Measurements from ENCODE around the gene SLC9A7.

SLC9A7 gene

GRCh38 chrX:46777971-46778810, 19.3 kb upstream of the SLC9A7 start:
- Histone ChIP-seq H3K9ac (ENCODE audit: low read length) (peak overlapping the region; percentile 4), H3K4me3 (ENCODE audit: low read depth, low read length) (no peak overlapping the region)

DNA sequence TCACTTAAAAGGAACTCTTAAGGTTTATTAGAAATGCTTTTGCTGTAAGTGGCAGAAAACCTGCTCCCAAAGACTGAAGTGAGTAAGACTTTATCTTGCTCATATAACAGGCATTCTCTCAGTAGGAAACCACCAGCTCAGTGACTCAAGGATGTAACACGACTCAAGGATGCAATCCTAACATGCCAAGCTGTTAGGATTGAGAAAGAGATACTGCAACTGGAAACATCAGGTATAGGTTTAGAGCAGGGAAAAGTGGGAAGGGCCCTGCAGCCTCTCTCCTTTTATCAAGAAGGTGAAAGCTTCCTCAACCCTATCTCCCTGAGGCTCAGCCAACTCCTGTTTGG, 11.9 kb upstream of the SLC9A7 start:
- Histone ChIP-seq H3K27ac (ENCODE audit: low read depth, low read length) (no peak overlapping the region), H3K4me3 (ENCODE audit: low read depth, low read length) (no peak overlapping the region), H3K9ac (ENCODE audit: low read length) (no peak overlapping the region), H3K27me3 (ENCODE audit: control insufficient read depth, insufficient read depth, low read length) (no peaks in the 10 kb centered on the region), H3K36me3 (ENCODE audit: control insufficient read depth, insufficient read depth, low read length) (no peaks in the 10 kb centered on the region), H3K4me1 (ENCODE audit: control insufficient read depth, insufficient read depth, low read length) (peaks cover 3% of the 10 kb centered on the region; the same call in 1 of the 2 replicates), H3K9me3 (ENCODE audit: control insufficient read depth, insufficient read depth, low read depth, low read length) (no peaks in the 10 kb centered on the region)

More at GRCh38 chrX:46777971-46778810, 19.3 kb upstream of the SLC9A7 start:
- peak overlapping the region; percentile 4; the same call in 1 of the 2 replicates for H3K27ac ChIP-seq (ENCODE audit: low read depth, low read length)
- H3K27me3 ChIP-seq (ENCODE audit: control insufficient read depth, insufficient read depth, low read length), result no peaks in the 10 kb centered on the region; the same call in 1 of the 2 replicates
- H3K36me3 ChIP-seq (ENCODE audit: control insufficient read depth, insufficient read depth, low read length), result no peaks in the 10 kb centered on the region
- H3K4me1 ChIP-seq (ENCODE audit: control insufficient read depth, insufficient read depth, low read length), result peaks cover 7% of the 10 kb centered on the region; the same call in 1 of the 2 replicates
- no peaks in the 10 kb centered on the region for H3K9me3 ChIP-seq (ENCODE audit: control insufficient read depth, insufficient read depth, low read depth, low read length)

DNA sequence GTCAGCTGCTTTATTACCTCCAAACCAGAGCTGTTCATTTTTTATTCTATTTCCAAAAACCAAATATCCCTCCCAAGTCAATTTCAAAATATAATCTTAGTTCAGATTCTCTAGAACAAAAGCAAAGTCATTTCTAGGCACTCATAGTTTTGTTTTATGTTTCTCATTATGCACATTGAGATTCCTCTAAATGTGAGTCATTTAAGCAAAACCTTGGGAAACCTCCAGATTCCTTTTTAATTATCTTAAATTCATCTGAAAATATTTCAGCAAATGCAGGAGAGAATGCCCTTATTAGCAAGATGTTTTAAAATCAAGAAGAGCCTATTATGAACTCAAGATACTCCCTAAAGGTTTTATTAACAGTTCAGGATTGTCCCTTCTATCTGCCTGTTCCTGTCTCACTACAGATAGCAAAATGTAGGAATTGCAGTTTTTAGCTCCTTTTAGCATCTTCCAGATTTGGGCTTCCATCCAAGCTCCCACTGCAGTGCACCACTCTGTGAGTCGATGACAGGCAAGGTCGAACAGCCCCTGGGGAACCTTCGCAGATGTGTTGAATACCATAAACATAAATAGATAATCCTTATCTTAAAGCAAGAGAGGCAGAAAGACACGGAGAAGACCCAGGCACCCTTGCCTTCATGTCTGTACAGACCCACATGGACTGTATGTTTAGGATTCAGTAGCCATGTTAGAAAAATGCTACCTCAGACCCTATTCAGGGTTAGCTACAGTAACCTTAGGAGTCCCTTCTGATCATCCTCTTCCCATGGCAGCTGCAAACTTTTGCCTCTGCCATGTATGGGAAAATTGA, 11.3 kb upstream of the SLC9A7 start:
- H3K9ac ChIP-seq (ENCODE audit: low read length), result no peak overlapping the region

GRCh38 chrX:46762963-46763362, 4.0 kb upstream of the SLC9A7 start:
- no peaks in the 10 kb centered on the region for H3K36me3 ChIP-seq (ENCODE audit: control insufficient read depth, insufficient read depth, low read length)
- H3K9me3 ChIP-seq (ENCODE audit: control insufficient read depth, insufficient read depth, low read depth, low read length), result peaks cover 13% of the 10 kb centered on the region
- H3K4me1 ChIP-seq (ENCODE audit: control insufficient read depth, insufficient read depth, low read length), result peaks cover 9% of the 10 kb centered on the region
- H3K27ac ChIP-seq (ENCODE audit: low read depth, low read length), result no peak overlapping the region
- no peak overlapping the region for H3K4me3 ChIP-seq (ENCODE audit: low read depth, low read length)
- H3K9ac ChIP-seq (ENCODE audit: low read length), result no peak overlapping the region
- H3K27me3 ChIP-seq (ENCODE audit: control insufficient read depth, insufficient read depth, low read length), result peaks cover 17% of the 10 kb centered on the region

More for the DNA sequence above, 11.3 kb upstream of the SLC9A7 start:
- Histone ChIP-seq H3K4me1 (ENCODE audit: control insufficient read depth, insufficient read depth, low read length) (peaks cover 3% of the 10 kb centered on the region; the same call in 1 of the 2 replicates), H3K27me3 (ENCODE audit: control insufficient read depth, insufficient read depth, low read length) (no peaks in the 10 kb centered on the region), H3K36me3 (ENCODE audit: control insufficient read depth, insufficient read depth, low read length) (no peaks in the 10 kb centered on the region), H3K9me3 (ENCODE audit: control insufficient read depth, insufficient read depth, low read depth, low read length) (no peaks in the 10 kb centered on the region), H3K4me3 (ENCODE audit: low read depth, low read length) (no peak overlapping the region), H3K27ac (ENCODE audit: low read depth, low read length) (no peak overlapping the region)

- peaks cover 14% of the 10 kb centered on the region for H3K4me1 ChIP-seq (ENCODE audit: control insufficient read depth, insufficient read depth, low read length)
- H3K36me3 ChIP-seq (ENCODE audit: control insufficient read depth, insufficient read depth, low read length), result no peaks in the 10 kb centered on the region
- peaks cover 21% of the 10 kb centered on the region for H3K27me3 ChIP-seq (ENCODE audit: control insufficient read depth, insufficient read depth, low read length)
- peaks cover 13% of the 10 kb centered on the region for H3K9me3 ChIP-seq (ENCODE audit: control insufficient read depth, insufficient read depth, low read depth, low read length)
- H3K27ac ChIP-seq (ENCODE audit: low read depth, low read length), result no peak overlapping the region
- peak overlapping the region; percentile 70 for H3K4me3 ChIP-seq (ENCODE audit: low read depth, low read length)
- H3K9ac ChIP-seq (ENCODE audit: low read length), result peak overlapping the region; percentile 59
Measured at GRCh38 chrX:46759645-46759974, 692 bp upstream of the SLC9A7 start.

- peak overlapping the region; percentile 70 for H3K4me3 ChIP-seq (ENCODE audit: low read depth, low read length)
- H3K36me3 ChIP-seq (ENCODE audit: control insufficient read depth, insufficient read depth, low read length), result no peaks in the 10 kb centered on the region
- H3K27me3 ChIP-seq (ENCODE audit: control insufficient read depth, insufficient read depth, low read length), result peaks cover 21% of the 10 kb centered on the region
- H3K4me1 ChIP-seq (ENCODE audit: control insufficient read depth, insufficient read depth, low read length), result peaks cover 16% of the 10 kb centered on the region
- H3K27ac ChIP-seq (ENCODE audit: low read depth, low read length), result no peak overlapping the region
- H3K9me3 ChIP-seq (ENCODE audit: control insufficient read depth, insufficient read depth, low read depth, low read length), result peaks cover 13% of the 10 kb centered on the region
- peak overlapping the region; percentile 48 for H3K9ac ChIP-seq (ENCODE audit: low read length)
Measured at GRCh38 chrX:46758163-46758955, 559 bp downstream of the SLC9A7 start.

- H3K4me1 ChIP-seq (ENCODE audit: control insufficient read depth, insufficient read depth, low read length), result peaks cover 16% of the 10 kb centered on the region
- H3K4me3 ChIP-seq (ENCODE audit: low read depth, low read length), result peak overlapping the region; percentile 70
- no peaks in the 10 kb centered on the region for H3K36me3 ChIP-seq (ENCODE audit: control insufficient read depth, insufficient read depth, low read length)
- H3K9me3 ChIP-seq (ENCODE audit: control insufficient read depth, insufficient read depth, low read depth, low read length), result peaks cover 5% of the 10 kb centered on the region
- H3K27ac ChIP-seq (ENCODE audit: low read depth, low read length), result no peak overlapping the region
- H3K9ac ChIP-seq (ENCODE audit: low read length), result no peak overlapping the region
- H3K27me3 ChIP-seq (ENCODE audit: control insufficient read depth, insufficient read depth, low read length), result peaks cover 21% of the 10 kb centered on the region
Measured at GRCh38 chrX:46757593-46757992, 1.3 kb downstream of the SLC9A7 start.

DNA sequence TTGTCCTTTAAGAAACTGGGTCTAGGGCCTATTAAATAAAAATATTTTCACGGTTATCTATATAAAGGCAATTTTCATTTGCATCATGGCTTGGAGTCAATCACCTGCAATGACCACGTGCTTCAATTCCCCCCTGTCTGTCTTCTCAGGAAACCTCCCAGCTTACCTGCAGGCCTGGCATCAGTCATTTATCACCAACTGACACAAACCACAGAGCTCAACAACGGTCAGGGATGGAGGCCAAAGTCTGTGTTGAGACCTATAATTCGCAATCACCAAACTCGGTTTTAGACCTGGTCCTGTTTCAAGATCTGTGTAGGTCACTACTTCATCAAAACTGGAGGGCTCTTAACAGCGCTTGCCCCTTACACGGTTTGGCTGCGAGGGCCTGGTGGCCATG, 1.9 kb downstream of the SLC9A7 start:
- H3K9ac ChIP-seq (ENCODE audit: low read length), result no peak overlapping the region
- H3K4me1 ChIP-seq (ENCODE audit: control insufficient read depth, insufficient read depth, low read length), result peaks cover 16% of the 10 kb centered on the region
- no peaks in the 10 kb centered on the region for H3K36me3 ChIP-seq (ENCODE audit: control insufficient read depth, insufficient read depth, low read length)
- H3K4me3 ChIP-seq (ENCODE audit: low read depth, low read length), result peak overlapping the region; percentile 70
- no peak overlapping the region for H3K27ac ChIP-seq (ENCODE audit: low read depth, low read length)
- H3K27me3 ChIP-seq (ENCODE audit: control insufficient read depth, insufficient read depth, low read length), result peaks cover 21% of the 10 kb centered on the region
- H3K9me3 ChIP-seq (ENCODE audit: control insufficient read depth, insufficient read depth, low read depth, low read length), result peaks cover under 1% of the 10 kb centered on the region; the same call in 1 of the 2 replicates

GRCh38 chrX:46755671-46756070, 3.2 kb downstream of the SLC9A7 start:
- Histone ChIP-seq H3K4me3 (ENCODE audit: low read depth, low read length) (no peak overlapping the region), H3K9me3 (ENCODE audit: control insufficient read depth, insufficient read depth, low read depth, low read length) (no peaks in the 10 kb centered on the region), H3K4me1 (ENCODE audit: control insufficient read depth, insufficient read depth, low read length) (peaks cover 16% of the 10 kb centered on the region), H3K27ac (ENCODE audit: low read depth, low read length) (no peak overlapping the region), H3K9ac (ENCODE audit: low read length) (no peak overlapping the region), H3K27me3 (ENCODE audit: control insufficient read depth, insufficient read depth, low read length) (peaks cover 21% of the 10 kb centered on the region; the same call in 1 of the 2 replicates), H3K36me3 (ENCODE audit: control insufficient read depth, insufficient read depth, low read length) (no peaks in the 10 kb centered on the region)

DNA sequence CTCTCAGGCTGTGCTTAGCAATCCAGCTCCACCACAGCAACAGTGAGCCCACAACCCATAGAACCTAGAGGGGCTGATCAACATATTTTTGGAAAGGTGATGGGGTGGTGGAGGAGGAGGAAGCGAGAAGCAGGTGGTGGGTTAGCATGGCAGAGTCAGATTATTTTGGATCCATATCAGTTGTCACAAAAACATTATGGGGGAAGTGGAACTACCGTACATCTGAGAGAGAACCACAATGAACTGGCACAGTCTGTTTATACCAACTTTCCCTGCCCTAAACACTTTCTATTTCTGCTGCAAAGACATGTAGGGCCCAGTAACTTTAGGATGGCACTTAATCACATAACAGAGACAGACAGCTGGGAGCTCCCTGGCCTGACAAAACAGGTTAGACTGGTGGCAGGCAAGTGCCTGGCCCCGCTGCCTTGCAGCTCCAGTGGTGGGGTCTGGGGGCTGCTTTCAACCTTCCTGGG, 4.3 kb downstream of the SLC9A7 start:
- Histone ChIP-seq H3K4me3 (ENCODE audit: low read depth, low read length) (no peak overlapping the region), H3K4me1 (ENCODE audit: control insufficient read depth, insufficient read depth, low read length) (peaks cover 10% of the 10 kb centered on the region), H3K9ac (ENCODE audit: low read length) (no peak overlapping the region)

More for the DNA sequence above, 4.3 kb downstream of the SLC9A7 start:
- Histone ChIP-seq H3K36me3 (ENCODE audit: control insufficient read depth, insufficient read depth, low read length) (no peaks in the 10 kb centered on the region), H3K27me3 (ENCODE audit: control insufficient read depth, insufficient read depth, low read length) (peaks cover 13% of the 10 kb centered on the region; the same call in 1 of the 2 replicates), H3K27ac (ENCODE audit: low read depth, low read length) (no peak overlapping the region), H3K9me3 (ENCODE audit: control insufficient read depth, insufficient read depth, low read depth, low read length) (no peaks in the 10 kb centered on the region)
